ENCODE measurements around the gene ZNF275. TPM values are rescaled to one million over a fixed set of nuclear protein-coding genes. Genes with fewer than 3 reads are reported as not detected.

Gene ZNF275
- polyA plus RNA-seq, 1 donor from 2014 or later, result 6.0 TPM

- no peak overlapping the region for H3K4me2 ChIP-seq (ENCODE audit: low read length)
- no peak overlapping the region for H3K9ac ChIP-seq (ENCODE audit: low read length)
- no peaks in the 10 kb centered on the region for H3K79me2 ChIP-seq (replicated peaks; ENCODE audit: insufficient read depth, low read length)
- no peak overlapping the region for H3K4me3 ChIP-seq (ENCODE audit: low read length)
- H3F3A ChIP-seq (ENCODE audit: insufficient read depth, low read length, poor library complexity, severe bottlenecking), result no peaks in the 10 kb centered on the region
- no peaks in the 10 kb centered on the region for H3K27me3 ChIP-seq (ENCODE audit: insufficient read depth, low read depth, low read length)
- TF ChIP-seq REST (IDR thresholded peaks at IDR 0.05; ENCODE audit: borderline replicate concordance) (no peak), EZH2 (IDR thresholded peaks at IDR 0.05; ENCODE audit: borderline replicate concordance, insufficient read depth, low read length, poor library complexity, severe bottlenecking) (no peak), SMC3 (conservative IDR thresholded peaks at IDR 0.05; ENCODE audit: poor library complexity) (no peak), TAF1 (IDR thresholded peaks at IDR 0.05; ENCODE audit: low read depth) (no peak), EP300 (conservative IDR thresholded peaks at IDR 0.05; ENCODE audit: poor library complexity, severe bottlenecking) (no peak), MXI1 (conservative IDR thresholded peaks at IDR 0.05; ENCODE audit: poor library complexity, severe bottlenecking) (no peak), RAD21 (conservative IDR thresholded peaks at IDR 0.05) (no peak), POLR2AphosphoS5 (IDR thresholded peaks at IDR 0.05) (no peak)
- TF ChIP-seq, protein P1, sequence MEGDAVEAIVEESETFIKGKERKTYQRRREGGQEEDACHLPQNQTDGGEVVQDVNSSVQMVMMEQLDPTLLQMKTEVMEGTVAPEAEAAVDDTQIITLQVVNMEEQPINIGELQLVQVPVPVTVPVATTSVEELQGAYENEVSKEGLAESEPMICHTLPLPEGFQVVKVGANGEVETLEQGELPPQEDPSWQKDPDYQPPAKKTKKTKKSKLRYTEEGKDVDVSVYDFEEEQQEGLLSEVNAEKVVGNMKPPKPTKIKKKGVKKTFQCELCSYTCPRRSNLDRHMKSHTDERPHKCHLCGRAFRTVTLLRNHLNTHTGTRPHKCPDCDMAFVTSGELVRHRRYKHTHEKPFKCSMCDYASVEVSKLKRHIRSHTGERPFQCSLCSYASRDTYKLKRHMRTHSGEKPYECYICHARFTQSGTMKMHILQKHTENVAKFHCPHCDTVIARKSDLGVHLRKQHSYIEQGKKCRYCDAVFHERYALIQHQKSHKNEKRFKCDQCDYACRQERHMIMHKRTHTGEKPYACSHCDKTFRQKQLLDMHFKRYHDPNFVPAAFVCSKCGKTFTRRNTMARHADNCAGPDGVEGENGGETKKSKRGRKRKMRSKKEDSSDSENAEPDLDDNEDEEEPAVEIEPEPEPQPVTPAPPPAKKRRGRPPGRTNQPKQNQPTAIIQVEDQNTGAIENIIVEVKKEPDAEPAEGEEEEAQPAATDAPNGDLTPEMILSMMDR (IDR thresholded peaks at IDR 0.05; ENCODE audit: poor library complexity, severe bottlenecking), result no peak
- H3K27ac ChIP-seq (ENCODE audit: low read length), result no peak overlapping the region
- no peaks in the 10 kb centered on the region for H3K9me2 ChIP-seq (ENCODE audit: insufficient read depth, low read length)
- no peak overlapping the region for H2AFZ ChIP-seq (ENCODE audit: low read depth, low read length)
- H3K36me3 ChIP-seq (ENCODE audit: insufficient read depth, low read length), result no peaks in the 10 kb centered on the region
- no peaks in the 10 kb centered on the region for H3K9me3 ChIP-seq (ENCODE audit: low read length)
- no peaks in the 10 kb centered on the region for H4K20me1 ChIP-seq (ENCODE audit: insufficient read depth)
Observed at GRCh38 chrX:153370293-153371055, 36.5 kb downstream of the ZNF275 start.

DNA sequence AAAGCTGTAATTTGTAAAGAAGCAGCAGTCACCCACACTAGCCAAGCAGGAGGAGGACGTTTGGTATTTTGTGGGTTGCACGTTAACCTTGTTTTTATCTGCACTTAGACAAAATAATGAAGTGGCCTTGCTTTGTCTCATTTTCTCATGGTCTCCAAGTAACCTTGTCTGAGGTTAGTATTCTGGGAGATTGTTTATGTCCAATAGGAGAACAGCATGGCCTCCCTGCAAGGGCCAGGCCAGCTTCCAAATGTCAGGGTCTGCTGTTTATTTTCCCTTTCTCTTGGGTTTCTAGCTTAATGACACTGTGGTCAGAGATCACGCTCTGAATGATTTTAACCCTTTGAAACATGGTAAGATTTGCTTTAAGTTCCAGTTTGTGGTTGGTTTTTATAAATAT lies 37.3 kb downstream of the ZNF275 start:
- Histone ChIP-seq H4K20me1 (ENCODE audit: insufficient read depth) (no peaks in the 10 kb centered on the region), H3K79me2 (replicated peaks; ENCODE audit: insufficient read depth, low read length) (no peaks in the 10 kb centered on the region), H3K27me3 (ENCODE audit: insufficient read depth, low read depth, low read length) (no peaks in the 10 kb centered on the region), H3F3A (ENCODE audit: insufficient read depth, low read length, poor library complexity, severe bottlenecking) (no peaks in the 10 kb centered on the region), H3K9ac (ENCODE audit: low read length) (no peak overlapping the region), H3K4me2 (ENCODE audit: low read length) (no peak overlapping the region), H3K36me3 (ENCODE audit: insufficient read depth, low read length) (no peaks in the 10 kb centered on the region), H2AFZ (ENCODE audit: low read depth, low read length) (no peak overlapping the region), H3K4me3 (ENCODE audit: low read length) (no peak overlapping the region), H3K9me2 (ENCODE audit: insufficient read depth, low read length) (no peaks in the 10 kb centered on the region), H3K9me3 (ENCODE audit: low read length) (no peaks in the 10 kb centered on the region), H3K27ac (ENCODE audit: low read length) (no peak overlapping the region)
- TF ChIP-seq REST (IDR thresholded peaks at IDR 0.05; ENCODE audit: borderline replicate concordance), result no peak
- no peak for TF ChIP-seq SMC3 (conservative IDR thresholded peaks at IDR 0.05; ENCODE audit: poor library complexity)
- no peak for TF ChIP-seq RAD21 (conservative IDR thresholded peaks at IDR 0.05)
- TF ChIP-seq, protein P1 (IDR thresholded peaks at IDR 0.05; ENCODE audit: poor library complexity, severe bottlenecking), result no peak
- no peak for TF ChIP-seq EP300 (conservative IDR thresholded peaks at IDR 0.05; ENCODE audit: poor library complexity, severe bottlenecking)
- TF ChIP-seq TAF1 (IDR thresholded peaks at IDR 0.05; ENCODE audit: low read depth), result no peak
- TF ChIP-seq POLR2AphosphoS5 (IDR thresholded peaks at IDR 0.05), result no peak
- TF ChIP-seq EZH2 (IDR thresholded peaks at IDR 0.05; ENCODE audit: borderline replicate concordance, insufficient read depth, low read length, poor library complexity, severe bottlenecking), result no peak
- TF ChIP-seq MXI1 (conservative IDR thresholded peaks at IDR 0.05; ENCODE audit: poor library complexity, severe bottlenecking), result no peak
